Upper lobe of left lung (tissue), 6 donors: ENCODE measurements around the gene SLIRP. TPM values are rescaled to one million over a fixed set of nuclear protein-coding genes. Genes with fewer than 3 reads are reported as not detected.

Experiments
- ATAC-seq, 2 donors: fragments of 200-7000 bp; cut with Tn5 transposase; one replicate each; pipeline ENCODE4 v1.9.1; 2022; ENCODE audit warnings: mild to moderate bottlenecking in 2 of 2, moderate library complexity in 2 of 2; ENCODE audit not compliant: low FRiP score in 2 of 2
- DNase-seq, 2 donors: peaks; one replicate each; pipeline ENCODE4 v3.0.0-alpha.2; 2019 to 2020
- H3K27ac ChIP-seq, 4 donors: fragments of 200-600 bp; sonication (generic); one replicate each; pipeline ENCODE4 v1.5.1; 2016 to 2019
- H3K27me3 ChIP-seq, 4 donors: fragments of 200-600 bp; sonication (generic); one replicate each; pipeline ENCODE4 v1.5.1; 2017 to 2019
- H3K36me3 ChIP-seq, 4 donors: fragments of 200-600 bp; sonication (generic); one replicate each; pipeline ENCODE4 v1.5.1; 2016 to 2019
- H3K4me1 ChIP-seq, 4 donors: fragments of 200-600 bp; sonication (generic); one replicate each; pipeline ENCODE4 v1.5.1; 2018 to 2019
- H3K4me3 ChIP-seq, 4 donors: fragments of 200-600 bp; sonication (generic); one replicate each; pipeline ENCODE4 v1.5.1; 2017 to 2019; ENCODE audit warnings: mild to moderate bottlenecking in 2 of 4, moderate library complexity in 1 of 4
- H3K9me3 ChIP-seq, 4 donors: fragments of 200-600 bp; sonication (generic); one replicate each; pipeline ENCODE4 v1.5.1; 2018 to 2019
- CTCF ChIP-seq, 6 experiments: fragments of 450-650 bp in 4 of 6; fragments of 200-600 bp in 2 of 6; sonication (generic) in 2 of 6; IDR thresholded peaks; one replicate each; pipeline ENCODE4 v1.5.1; 2016 to 2019; ENCODE audit warnings: antibody characterized with exemption in 6 of 6
- EP300 ChIP-seq, 4 donors: sonication (generic); formaldehyde crosslinking; IDR thresholded peaks; one replicate each; pipeline ENCODE4 v1.5.1; 2017; ENCODE audit warnings: antibody characterized with exemption in 4 of 4, control low read depth in 2 of 4
- POLR2A ChIP-seq, 4 donors: fragments of 450-650 bp; IDR thresholded peaks; one replicate each; pipeline ENCODE4 v1.5.1; 2016 to 2017; ENCODE audit warnings: antibody characterized with exemption in 4 of 4, mild to moderate bottlenecking in 2 of 4
- POLR2AphosphoS5 ChIP-seq, 2 donors: sonication (generic); formaldehyde crosslinking; IDR thresholded peaks; one replicate each; pipeline ENCODE4 v1.5.1; 2017; ENCODE audit warnings: antibody characterized with exemption in 2 of 2
- WGBS, 2 donors: methylation state at CpG; one replicate each; pipeline ENCODE4 v1.1.5; 2017 to 2018; 5-methylcytosine and 5-hydroxymethylcytosine counted together
- total RNA-seq, 6 donors: library from RNA; depleted of rRNA in 4 of 6; stranded (reverse); fragments of >200 nt in 4 of 6; gene quantifications; one replicate each; pipeline versions ENCODE4 v1.1.0 to v1.2.1, GENCODE V29; 2016 to 2021
- donor health status: DM: no; HTN: no; CAD: no; lungs with moderate emphysema.
- donor health status: DM: no; HTN: yes; CAD: no; lungs with severe emphysema.

Gene SLIRP
- total RNA-seq, 6 donors from 2014 or later: 38.6 to 109 (median 60.3) TPM

- Histone ChIP-seq H3K4me1 (peaks cover 0 to 17% (median 9%) of the 10 kb centered on the region in 4 donors), H3K9me3 (no peaks in the 10 kb centered on the region), H3K4me3 (no peak overlapping the region), H3K36me3 (peaks cover 23 to 80% (median 47%) of the 10 kb centered on the region in 4 donors), H3K27ac (no peak overlapping the region), H3K27me3 (no peaks in the 10 kb centered on the region)
- WGBS, 2 donors: 94 to 96% methylated on average over 2 of the region's 2 CpGs
- DNase-seq: no peak
- no peak for ATAC-seq
- TF ChIP-seq POLR2AphosphoS5 (IDR thresholded peaks at IDR 0.05): no peak
- no peak for TF ChIP-seq EP300 (IDR thresholded peaks at IDR 0.05)
- TF ChIP-seq CTCF (IDR thresholded peaks at IDR 0.05): no peak
- TF ChIP-seq POLR2A (IDR thresholded peaks at IDR 0.05): no peak
These were observed 44.4 kb downstream of the SLIRP start for GRCh38 chr14:77752266-77752665.

- 72 to 78% methylated on average over 3 of the region's 3 CpGs for WGBS, 2 donors
- ATAC-seq (no peak), DNase-seq (no peak)
- H3K36me3 ChIP-seq: peaks cover 23 to 73% (median 42%) of the 10 kb centered on the region in 4 donors
- no peaks in the 10 kb centered on the region for H3K9me3 ChIP-seq
- H3K4me1 ChIP-seq: peaks cover 0 to 23% (median 12%) of the 10 kb centered on the region in 4 donors
- H3K27me3 ChIP-seq: no peaks in the 10 kb centered on the region
- no peak overlapping the region for H3K27ac ChIP-seq
- TF ChIP-seq CTCF (IDR thresholded peaks at IDR 0.05) (no peak), POLR2A (IDR thresholded peaks at IDR 0.05) (no peak), EP300 (IDR thresholded peaks at IDR 0.05) (no peak), POLR2AphosphoS5 (IDR thresholded peaks at IDR 0.05) (no peak)
- no peak overlapping the region for H3K4me3 ChIP-seq
These were observed 45.1 kb downstream of the SLIRP start for GRCh38 chr14:77752799-77753516.

- H3K4me1 ChIP-seq: peaks cover 17 to 41% (median 33%) of the 10 kb centered on the region in 4 donors
- H3K9me3 ChIP-seq: no peaks in the 10 kb centered on the region
- TF ChIP-seq CTCF (IDR thresholded peaks at IDR 0.05): no peak
- peak; percentile 90 to 94 for TF ChIP-seq POLR2AphosphoS5 (IDR thresholded peaks at IDR 0.05)
- TF ChIP-seq EP300 (IDR thresholded peaks at IDR 0.05): peak in 1 of 4 donors; percentile 11
- peak; percentile 64 to 81 (median 80) for TF ChIP-seq POLR2A (IDR thresholded peaks at IDR 0.05)
- WGBS, 2 donors: 1% methylated on average over 32 to 54 of the region's 60 CpGs
- DNase-seq (peak; percentile 92 to 95), ATAC-seq (peak; percentile 97 to 98)
- peaks cover 0 to 6% (median 0%) of the 10 kb centered on the region in 4 donors for H3K36me3 ChIP-seq
- no peaks in the 10 kb centered on the region for H3K27me3 ChIP-seq
- H3K4me3 ChIP-seq: peak within 1 kb of the TSS; percentile 58 to 84 (median 82)
- H3K27ac ChIP-seq: peak within 1 kb of the TSS; percentile 91 to 96 (median 94)
These were observed 52.7 kb downstream of the SLIRP start, which contains the start of gene SNW1 for GRCh38 chr14:77760381-77761204. Gene SNW1, minus strand, starts transcription at chr14:77761156. Its CDS starts 29 bp downstream, at chr14:77761127.

GRCh38 chr14:77761205-77761931 lies 53.5 kb downstream of the SLIRP start:
- peak; percentile 31 to 79 for ATAC-seq
- DNase-seq: peak in 1 of 2 donors; percentile 41
- Histone ChIP-seq H3K36me3 (peaks cover 0 to 4% (median 0%) of the 10 kb centered on the region in 4 donors), H3K4me1 (peaks cover 17 to 41% (median 30%) of the 10 kb centered on the region in 4 donors), H3K9me3 (no peaks in the 10 kb centered on the region), H3K4me3 (peak overlapping the region; percentile 58 to 84 (median 82)), H3K27me3 (no peaks in the 10 kb centered on the region), H3K27ac (peak overlapping the region; percentile 91 to 96 (median 94))
- no peak for TF ChIP-seq POLR2AphosphoS5 (IDR thresholded peaks at IDR 0.05)
- TF ChIP-seq POLR2A (IDR thresholded peaks at IDR 0.05): peak in 1 of 4 donors; percentile 9
- WGBS, 2 donors: 2 to 8% methylated on average over 24 of the region's 24 CpGs
